Measurements from ENCODE around the gene ZNF639.
A peak's percentile ranks its signal among the peaks of the same experiment; 100 is the strongest.

ZNF639 gene

GRCh38 chr3:179318876-179319275, 4.0 kb upstream of the ZNF639 start:
- no peak for DNase-seq

DNA sequence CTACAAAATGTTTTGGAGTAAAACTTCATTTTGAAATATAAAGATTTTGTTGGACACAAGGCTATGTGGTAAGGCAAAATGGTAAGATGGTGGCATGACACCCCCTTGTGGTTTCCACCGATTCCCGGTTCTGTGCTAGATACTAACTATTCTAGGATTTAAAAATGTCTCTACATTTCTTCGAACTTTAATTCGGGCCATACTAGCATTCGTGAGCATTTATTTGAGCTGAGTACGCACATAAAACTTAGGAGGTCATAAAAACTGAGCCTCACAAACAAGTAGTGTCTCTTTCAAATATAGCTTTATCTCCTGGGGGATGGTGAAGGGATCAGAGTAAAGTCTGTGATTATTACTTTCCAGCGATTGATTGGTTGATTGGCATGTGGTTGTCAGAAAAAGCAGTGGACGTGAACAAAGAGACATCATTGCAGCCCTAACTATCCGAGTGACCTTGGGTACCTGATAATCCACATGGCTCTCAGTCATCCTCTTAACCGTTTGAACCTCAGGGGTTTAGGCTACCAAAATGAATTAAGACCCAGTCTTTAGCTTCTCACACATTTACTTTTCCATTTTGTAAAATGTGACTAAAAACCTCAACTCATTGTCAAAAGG, 1.1 kb upstream of the ZNF639 start:
- no peak for DNase-seq

DNA sequence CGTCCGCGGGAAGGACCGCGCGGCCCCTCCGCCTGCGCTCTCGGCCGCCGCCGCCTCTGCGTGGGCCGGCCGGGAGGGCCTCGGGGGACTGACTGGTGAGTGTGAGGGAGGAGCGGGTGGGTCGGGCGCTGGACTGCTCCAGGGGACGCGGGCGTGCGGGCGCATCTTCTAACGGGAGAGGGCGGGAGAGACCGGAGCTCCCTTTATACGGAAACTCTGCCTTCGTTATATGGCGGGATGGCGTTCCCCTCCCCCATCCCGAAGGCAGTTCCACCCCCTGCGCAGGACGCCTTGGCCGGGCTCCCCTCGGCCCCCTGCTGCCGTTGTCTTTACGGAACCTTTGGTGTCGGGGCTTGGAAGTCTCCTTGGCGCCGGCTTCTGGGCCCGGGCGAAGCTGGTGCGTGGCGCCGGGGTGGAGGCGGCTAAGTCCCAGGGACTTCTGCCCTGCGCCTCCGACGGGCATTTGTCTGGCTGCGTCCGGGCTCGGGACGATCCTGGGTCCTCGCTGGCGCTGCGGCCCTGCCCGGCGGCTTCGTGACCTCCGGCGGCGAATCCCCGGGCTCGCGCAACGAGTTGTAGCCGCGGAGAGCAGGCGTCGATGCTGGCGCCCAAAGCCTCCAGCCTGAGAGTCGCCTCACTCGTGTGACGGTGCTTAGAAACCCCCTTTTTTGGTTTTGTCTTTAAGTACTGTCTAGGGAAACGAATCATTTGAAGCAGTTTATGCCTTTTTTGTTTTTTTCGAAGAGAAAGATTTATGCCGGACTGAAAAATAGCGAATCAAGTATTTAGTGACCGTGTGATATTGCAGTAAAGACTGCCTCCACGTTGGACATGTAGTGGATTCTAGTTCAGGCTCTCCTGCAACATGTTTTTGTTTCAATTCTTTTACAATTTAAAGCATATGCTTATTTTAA, 623 bp downstream of the ZNF639 start:
- DNase-seq = peak; percentile 35

DNA sequence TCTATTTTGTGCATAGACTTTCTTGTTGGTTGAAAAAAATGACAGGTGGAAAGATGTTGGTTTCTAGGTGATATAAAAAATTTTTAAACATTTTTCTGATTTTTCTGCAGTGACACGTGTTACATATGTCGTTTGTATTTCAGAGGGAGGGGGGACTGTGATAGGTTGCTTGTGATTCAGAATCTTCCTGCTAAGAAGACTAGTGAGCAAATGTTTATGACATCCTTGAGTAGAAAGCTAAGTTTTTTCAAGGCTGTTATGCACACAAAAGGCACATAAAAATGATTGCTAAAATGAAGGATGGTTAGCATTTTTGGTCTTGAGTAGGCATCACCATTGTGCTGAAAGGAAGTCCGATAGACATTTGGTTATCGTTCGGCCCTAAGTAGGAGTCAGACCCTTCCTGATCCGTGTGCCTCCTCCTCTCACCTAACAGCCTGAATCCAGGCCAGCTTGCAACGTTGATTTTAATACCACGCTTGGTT, 1.5 kb downstream of the ZNF639 start:
- peak; percentile 31 for DNase-seq

GRCh38 chr3:179330438-179330837, 7.6 kb downstream of the ZNF639 start:
- no peak for DNase-seq

DNA sequence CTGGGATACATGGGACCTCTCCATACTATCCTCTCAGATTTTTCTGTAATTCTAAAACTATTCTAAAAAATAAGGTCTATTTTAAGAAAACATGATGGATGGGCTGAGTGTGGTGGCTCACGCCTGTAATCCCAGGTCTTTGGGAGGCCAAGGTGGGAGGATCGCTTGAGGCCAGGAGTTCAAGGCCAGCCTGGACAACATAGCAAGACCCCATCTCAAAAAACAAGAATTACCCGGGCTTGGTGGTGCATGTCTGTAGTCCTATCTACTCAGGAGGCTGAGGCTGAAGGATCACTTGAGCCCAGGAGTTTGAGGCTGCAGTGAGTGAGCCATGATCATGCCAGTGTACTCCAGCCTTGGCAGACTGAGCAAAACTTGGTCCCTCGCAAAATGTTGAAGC, 9.4 kb downstream of the ZNF639 start:
- no peak for DNase-seq

DNA sequence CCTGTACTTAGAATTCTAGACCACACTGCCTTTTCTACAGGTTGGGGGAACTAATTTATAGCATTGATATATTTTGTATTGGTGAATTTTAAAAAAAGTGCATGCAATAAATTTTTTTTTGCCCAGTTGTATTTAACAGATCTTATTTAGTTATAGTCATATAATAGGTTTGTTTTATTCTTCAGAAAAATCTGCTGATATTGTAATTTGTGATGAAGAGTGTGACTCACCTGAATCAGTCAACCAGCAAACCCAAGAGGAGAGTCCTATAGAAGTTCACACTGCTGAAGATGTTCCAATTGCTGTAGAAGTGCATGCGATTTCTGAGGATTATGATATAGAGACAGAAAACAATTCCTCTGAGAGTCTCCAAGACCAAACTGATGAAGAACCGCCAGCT, 10.3 kb downstream of the ZNF639 start:
- peak; percentile 30 for DNase-seq

GRCh38 chr3:179336345-179336929, 13.6 kb downstream of the ZNF639 start:
- DNase-seq = peak; percentile 2

- DNase-seq = peak; percentile 94
Measured at GRCh38 chr3:179347345-179348194, 24.7 kb downstream of the ZNF639 start, which contains the start of gene MFN1. Gene MFN1, plus strand, starts transcription at chr3:179347709. Its CDS starts 1,143 bp downstream, at chr3:179348852.

DNA sequence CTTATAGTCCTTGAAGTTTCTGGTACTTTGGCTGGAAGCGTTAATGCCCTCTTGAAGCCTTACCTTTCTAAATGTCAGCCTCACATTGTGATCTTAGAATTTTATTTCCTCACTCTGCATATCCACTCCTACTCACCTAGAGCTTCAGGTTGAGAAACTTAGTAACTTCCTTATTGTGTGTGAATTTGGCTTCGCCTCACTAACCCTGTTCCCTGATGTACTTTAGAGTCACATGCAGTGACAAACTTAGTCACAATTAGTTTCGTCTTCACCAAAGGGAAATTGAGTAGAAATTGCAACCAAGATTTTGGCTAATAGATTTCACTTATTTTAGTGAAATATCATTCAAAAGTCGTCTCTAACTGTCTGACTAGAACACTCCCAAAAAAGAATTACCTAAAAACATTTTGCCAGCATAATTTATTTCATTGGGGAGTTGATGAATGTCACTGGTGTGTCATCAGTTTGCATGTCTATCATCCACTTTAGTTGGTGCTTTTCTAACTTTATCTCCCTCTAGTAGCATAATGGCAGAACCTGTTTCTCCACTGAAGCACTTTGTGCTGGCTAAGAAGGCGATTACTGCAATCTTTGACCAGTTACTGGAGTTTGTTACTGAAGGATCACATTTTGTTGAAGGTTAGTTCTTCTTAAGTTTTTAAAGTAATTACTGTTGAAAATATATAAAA, 25.6 kb downstream of the ZNF639 start:
- no peak for DNase-seq

GRCh38 chr3:179355996-179356395, 33.2 kb downstream of the ZNF639 start:
- DNase-seq = no peak

DNA sequence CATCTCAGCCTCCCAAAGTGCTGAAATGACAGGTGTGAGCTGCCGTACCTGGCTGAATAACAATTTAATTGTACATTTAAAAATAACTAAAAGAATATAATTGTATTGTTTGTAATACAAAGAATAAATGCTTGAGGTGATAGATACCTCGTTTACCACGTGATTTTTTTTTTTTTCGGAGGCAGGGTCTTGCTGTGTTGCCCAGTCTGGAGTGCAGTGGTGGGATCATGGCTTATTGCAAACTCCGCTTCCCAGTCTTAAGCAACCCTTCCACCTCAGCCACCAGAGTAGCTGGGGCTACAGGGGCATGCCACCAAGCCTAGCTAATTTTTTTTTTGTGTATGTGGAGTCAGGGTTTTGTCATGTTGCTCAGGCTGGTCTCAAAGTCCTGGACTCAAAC, 40.5 kb downstream of the ZNF639 start:
- DNase-seq = no peak

GRCh38 chr3:179369621-179370020, 46.8 kb downstream of the ZNF639 start:
- no peak for DNase-seq

- DNase-seq = no peak
Measured at GRCh38 chr3:179373938-179374337, 51.1 kb downstream of the ZNF639 start.

- no peak for DNase-seq
Measured at GRCh38 chr3:179375091-179375999, 52.5 kb downstream of the ZNF639 start.

GRCh38 chr3:179376474-179376873, 53.6 kb downstream of the ZNF639 start:
- no peak for DNase-seq
